Right renal pelvis (tissue), 4 donors: ENCODE measurements around the gene PPP1R36. TPM values are rescaled to one million over a fixed set of nuclear protein-coding genes. Genes with fewer than 3 reads are reported as not detected.
"Not testable (repeated sequence)": the region's sequence is repeated elsewhere in the genome, so short reads cannot be mapped to it uniquely, and the experiment has no call there.

Experiments
- DNase-seq, 4 donors: peaks; one replicate each; pipeline ENCODE4 v3.0.0-alpha.2; 2013; ENCODE audit warnings: low read depth in 4 of 4, low spot score in 3 of 4, missing footprints in 1 of 4
- polyA plus RNA-seq, 4 donors: library from polyadenylated mRNA; unstranded; fragments of 120-200 nt; gene quantifications; one replicate each; pipeline ENCODE4 v1.2.1, GENCODE V29; 2013; ENCODE audit not compliant: insufficient read length in 4 of 4

Gene PPP1R36
- polyA plus RNA-seq, 4 donors = 0.73 to 1.2 (median 0.83) TPM

DNA sequence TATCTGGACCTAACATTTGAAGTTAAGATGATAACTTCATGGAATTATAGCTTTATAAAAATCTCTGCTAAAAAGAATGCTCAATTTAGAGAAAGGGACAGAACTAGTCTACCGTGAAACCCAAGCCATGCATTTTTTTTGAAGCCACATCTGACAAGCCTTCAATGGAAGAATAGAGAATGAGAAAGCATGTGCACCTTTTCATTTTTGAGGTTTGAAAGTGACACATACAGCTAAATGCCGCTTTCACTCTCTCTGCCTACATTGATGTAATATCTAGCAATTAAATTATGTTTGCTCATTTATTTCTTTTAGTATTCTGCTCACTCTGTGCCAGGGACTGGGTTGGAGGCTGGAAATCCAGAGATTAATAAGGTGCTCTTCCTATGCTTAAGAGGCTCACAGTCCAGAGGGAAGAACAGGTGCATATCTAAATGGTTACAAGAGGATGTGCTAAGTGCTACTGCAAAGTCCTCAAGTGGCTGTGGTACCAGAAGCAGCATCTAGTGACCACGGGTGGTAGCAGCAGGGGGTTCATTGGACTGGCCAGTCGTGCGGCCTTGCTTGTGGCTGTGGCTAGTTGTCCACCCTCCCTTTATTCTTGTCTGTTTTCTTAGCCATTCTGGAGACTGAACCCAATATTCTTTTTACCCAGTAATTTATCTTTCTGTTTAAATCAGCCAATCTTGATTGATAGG, 60.4 kb downstream of the PPP1R36 start:
- no peak for DNase-seq

DNA sequence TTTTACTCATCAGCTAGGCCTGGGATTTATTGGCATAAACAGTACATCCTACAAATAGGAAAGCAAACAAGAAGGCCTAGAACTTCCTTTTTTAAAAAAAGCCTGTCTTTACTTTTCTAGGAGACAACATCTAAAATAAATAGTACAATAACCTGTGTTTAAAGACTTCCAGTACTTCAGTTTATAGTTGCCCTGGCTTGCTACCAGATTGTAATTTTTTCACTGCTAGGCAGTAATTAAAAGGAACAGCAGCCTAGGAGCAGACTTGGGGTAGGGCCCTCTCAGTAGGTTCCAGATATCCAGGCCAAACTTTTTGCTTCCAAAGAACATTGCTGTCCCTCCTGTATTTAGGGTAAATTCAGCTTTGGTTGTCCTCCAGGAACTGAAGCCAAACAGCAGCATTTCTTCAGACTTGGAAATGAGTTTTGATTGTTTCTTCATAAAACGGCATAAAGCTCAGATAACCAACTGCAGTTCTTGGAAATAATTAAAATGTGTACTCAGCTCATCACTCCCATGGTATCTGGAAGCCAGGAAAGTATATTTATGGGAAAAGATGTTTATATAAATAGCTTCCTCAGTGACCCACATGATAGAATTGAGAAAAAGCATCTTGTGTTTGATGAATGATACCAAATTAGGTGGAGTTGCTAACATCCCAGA, 61.7 kb downstream of the PPP1R36 start:
- no peak for DNase-seq

DNA sequence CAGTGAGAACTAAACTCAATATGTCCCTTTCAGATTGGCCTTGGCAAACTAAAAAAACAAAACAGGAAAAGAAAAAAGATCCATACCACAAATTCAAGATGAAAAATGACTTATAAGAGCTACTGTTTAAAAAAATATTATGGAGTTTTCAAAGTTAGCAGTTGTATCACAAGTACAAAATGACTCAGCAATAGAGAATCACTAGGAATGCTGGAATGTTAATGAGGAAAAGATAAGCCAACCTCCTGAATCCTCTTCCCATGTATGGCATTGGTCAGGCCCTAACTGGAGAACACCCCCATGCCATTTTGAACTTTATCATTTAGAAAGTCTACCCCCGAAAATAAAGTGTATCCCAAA, 62.2 kb downstream of the PPP1R36 start:
- DNase-seq = no peak

DNA sequence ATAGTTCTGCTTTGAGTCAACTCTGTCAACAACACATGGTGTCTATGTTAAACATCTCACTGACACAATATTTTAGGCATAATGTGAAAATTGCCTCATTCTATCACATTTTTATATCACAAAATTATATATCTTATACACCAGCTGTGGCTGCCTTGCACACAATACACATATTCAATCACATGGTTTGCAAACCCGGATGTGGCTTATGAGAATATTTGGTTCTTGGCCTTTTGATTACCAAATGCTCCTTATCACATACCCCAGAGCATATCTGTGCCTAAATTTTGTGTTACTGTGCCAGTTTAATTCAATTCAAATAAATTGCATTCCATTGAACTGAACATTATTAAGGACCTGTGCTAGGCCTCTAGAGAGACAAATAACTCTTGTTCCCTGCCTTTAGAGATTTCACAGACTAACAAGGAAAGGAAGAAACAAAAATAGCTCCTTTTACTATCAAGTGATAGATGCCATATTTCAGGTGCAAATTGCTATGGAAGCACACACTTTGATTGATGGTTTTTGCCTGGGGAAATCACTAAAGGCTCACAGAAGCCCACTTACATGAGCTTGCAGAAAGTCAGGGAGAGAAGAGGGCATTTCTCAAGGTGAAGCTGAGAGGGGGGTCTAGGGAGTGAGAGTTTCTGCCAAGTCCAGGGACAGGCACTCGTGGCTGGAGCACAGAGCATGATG, 63.4 kb downstream of the PPP1R36 start:
- no peak for DNase-seq

DNA sequence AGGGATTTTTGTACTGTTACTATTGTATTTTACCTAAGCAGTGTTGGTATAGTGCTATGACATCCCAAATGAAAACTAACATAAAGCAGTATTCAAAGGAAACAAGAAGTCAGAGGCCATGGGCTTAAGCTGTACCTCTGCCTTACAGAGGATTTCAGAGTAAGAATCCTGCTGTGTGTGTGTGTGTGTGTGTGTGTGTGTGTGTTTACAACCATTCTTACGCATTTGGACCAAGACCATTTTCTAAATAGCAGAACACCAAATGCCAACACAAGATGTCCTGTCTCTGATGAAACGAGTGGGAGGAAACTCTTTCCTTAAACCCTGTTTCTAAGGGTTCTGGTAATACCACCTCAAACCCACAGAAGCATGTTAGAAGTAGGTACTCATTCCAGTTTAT, 64.4 kb downstream of the PPP1R36 start:
- DNase-seq = no peak

DNA sequence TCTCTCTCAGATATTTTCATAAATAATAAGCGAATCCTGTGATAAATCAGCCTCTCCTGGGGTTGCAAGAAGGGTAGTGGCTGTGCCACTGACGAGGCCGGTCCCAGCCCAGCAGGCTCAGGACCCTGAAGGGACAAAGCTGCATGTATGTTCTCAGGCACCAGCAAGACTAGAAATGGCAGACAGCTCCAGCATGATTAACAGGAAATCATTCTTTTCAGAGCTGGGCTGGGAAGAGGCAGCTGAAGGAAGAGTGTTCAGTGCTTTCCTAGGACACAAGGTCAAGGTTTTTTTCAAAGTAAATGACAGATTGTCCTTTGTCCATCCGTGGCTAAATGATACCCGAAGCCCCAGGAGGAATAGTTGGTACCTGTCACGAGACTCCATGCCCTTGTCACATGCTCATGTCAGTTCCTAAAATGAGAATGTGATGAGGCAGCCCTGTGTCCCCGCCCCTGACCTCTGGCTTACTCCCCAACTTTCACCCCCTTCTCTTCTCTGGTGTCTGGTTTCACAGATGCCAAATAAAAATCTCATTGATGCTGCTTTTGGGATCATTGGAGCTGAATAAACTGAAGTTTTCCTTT, 65.1 kb downstream of the PPP1R36 start:
- no peak for DNase-seq

DNA sequence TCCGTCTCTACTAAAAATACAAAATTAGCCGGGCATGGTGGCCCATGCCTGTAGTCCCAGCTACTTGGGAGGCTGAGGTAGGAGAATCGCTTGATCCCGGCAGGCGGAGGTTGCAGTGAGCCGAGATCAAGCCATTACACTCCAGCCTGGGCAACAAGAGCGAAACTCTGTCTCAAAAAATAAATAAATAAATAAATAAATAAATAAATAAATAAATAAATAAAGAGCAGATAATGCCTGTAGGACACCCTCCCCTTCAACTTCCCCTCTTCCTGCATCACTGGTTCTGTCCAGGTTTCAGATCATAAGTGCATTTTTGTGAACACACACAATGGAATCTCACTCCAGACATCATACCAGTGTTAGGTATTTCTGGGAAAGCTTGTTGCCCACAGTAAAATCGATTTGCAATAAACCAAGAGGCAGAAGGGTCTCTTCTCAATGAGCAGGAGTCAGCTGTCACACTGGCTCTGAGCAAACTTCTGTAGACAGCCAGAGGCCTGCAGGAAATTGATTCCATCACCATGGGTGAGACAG, 68.2 kb downstream of the PPP1R36 start:
- DNase-seq = not testable (repeated sequence)

DNA sequence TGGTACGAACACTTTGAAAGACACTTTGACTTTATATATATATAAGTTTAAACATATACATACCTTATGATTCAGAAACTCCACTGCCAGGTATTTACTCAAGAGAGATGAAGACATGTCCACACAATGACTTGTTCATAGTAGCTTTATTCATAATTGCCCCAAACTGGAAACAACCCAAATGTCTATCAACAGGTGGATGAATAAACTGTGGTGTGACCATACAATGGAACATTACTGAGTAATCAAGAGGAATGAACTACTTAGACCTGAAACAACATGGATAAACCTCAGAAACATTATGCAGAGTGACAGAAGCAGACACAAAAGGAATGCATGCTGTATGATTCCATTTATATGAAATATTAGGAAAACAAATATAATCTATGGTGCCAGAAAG, 71.1 kb downstream of the PPP1R36 start:
- DNase-seq = no peak

DNA sequence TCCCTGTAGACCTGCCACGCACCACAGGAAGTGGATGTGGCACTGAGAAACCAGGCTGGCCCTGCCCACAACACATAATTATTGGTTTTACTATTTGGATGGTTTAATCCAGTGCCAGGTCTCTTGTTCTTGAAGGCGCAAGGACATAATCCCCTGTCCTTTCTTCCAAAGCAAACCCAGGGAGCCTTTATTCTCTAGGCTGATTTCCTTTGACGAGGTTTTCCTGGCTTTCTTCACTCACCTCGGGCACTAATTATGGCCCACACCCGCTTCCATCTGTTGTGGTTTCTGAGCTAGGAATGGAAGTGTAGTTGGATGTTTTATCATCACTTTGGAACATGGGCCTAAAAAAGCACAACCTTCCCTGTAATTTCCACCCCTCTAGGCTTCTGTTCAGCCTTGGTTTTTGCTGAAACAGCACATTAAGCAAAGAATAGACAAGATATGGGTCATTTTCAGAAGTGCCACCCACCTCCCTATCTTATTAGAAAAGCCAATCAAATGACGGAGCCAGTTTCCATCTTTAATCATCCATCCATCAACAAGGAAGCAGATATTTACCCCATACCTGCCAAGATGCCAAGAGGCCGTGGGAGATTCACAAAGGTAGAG, 73.9 kb downstream of the PPP1R36 start:
- no peak for DNase-seq

DNA sequence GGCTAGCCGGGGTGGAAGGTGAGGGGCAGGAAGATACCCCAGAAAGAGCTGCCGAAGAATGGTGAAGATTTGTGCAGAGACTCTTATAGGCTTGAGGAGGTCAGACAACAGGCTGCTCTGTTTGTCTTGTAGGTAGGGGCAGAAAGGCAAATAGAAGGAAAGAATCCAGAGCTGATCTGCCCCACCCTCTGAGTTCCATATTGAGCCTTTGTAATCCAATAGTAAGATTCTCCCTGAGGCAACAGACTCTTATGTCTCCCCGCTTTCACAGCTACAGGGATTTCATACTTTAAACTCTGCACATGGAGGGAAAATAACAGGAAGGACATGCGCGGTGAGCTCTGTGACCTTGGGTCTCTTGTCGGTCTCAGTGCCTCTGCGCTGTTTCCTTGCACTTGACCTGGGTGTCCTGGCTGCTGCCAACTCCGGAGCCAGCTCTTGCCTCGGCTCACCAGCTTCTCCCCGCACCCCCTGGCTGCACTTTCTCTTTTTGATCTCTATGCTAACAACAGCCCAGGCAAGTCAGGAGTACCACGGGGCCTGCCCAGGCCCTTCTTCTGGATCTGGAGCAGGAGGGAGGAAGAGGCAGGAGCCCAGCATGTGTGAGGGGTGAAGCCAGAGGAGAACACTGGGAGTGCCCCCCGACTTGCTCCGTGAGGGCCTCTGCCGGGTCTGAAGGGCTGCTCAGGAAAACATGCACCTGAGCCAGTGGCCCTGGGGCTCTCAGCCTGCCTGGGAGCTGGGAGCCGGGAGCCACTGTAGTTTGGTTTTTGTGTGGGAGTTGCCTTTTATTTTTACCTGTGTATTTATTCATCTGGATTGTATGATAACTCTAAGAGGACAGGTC, 75.8 kb downstream of the PPP1R36 start:
- no peak for DNase-seq

DNA sequence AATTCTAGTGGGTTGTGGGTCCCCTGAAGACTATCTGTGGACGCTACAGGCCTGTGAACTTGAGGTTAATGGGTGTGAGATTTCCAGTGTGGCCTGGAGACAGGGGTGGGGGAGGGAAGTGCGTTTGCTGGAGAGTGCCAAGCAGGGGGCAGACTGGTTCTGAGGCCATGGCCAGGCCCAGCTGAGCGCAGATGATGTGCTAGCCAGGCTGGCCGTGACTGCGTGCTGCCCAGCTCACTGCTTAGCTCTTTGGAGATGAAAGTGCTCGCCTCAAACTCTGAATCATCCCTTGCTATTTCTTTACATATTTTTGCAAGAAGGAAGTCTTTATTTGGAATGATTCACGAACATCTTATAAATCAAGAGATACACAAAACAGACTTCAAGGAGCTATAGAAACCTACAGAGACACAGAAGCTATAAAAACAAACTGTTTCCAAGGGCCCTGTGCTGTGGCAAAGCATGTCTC, 79.2 kb downstream of the PPP1R36 start:
- no peak for DNase-seq

DNA sequence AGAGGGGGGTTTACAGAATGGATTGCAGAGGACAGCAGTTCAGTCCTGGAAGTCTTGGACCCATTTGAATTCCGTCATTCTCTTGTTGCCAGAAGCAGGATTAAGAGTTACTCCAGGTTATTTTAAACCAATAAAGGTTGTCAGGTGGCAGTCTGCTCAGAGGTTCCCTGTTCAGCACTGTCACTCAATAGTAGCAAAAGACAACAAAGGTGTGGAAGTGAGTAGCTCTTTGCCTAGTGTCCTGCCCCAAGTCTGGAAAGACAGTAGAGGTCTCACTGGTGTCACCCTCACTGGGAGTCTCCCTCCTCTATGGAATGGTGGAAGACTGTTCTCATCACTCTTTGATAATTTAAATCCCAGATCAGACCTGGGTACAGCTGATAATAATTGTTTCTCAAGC, 81.0 kb downstream of the PPP1R36 start:
- DNase-seq = no peak

DNA sequence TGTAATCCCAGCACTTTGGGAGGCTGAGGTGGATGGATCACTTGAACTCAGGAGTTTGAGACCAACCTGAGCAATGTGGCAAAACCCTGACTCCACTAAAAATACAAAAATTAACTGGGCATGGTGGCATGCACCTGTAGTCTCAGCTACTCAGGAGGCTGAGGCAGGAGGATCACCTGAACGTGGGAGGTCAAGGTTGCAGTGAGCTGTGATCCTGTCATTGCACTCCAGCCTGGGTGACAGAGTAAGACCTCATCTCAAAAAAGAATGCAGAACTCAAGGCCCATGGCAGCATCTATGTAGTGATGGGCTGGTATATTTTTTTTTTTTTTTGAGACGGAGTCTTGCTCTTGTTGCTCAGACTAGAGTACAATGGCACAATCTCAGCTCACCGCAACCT, 81.5 kb downstream of the PPP1R36 start:
- not testable (repeated sequence) for DNase-seq

DNA sequence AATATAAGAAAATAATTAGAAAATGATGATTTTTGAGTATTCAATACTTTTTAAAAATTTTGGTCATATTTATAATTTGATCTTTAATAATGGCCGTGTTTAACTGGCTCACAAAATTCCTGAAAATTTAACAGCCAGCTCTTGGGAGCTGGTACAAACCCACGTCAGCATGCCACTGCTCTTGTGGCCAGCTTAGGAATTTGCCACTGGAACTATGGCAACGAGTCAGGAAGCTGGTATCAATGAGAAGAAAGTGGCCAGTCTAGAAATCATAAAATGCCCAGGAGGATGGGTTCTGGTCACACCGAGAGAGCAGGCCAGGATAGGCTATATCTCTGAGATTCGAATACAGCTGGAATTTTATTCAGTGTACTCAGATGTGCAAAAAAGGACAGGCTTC, 82.3 kb downstream of the PPP1R36 start:
- no peak for DNase-seq

DNA sequence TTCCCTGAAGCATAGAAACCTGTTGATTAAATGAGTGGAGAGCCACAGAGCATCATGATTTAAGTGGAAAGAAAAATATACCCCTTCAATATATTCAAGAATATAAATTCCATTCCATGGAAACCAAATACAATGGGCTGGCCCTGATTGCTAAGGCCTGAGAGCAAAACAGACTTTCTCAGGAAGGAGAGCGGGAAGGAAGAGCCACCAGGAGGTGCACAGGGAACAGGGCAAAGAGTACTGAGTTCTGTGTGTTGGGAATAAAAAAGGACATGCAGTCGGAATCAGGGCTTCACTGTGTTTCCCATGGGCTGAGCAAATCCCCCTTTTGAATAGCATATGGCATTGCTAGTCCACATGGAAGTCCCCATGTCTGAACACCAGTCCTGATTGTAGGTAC, 84.8 kb downstream of the PPP1R36 start:
- DNase-seq = no peak

DNA sequence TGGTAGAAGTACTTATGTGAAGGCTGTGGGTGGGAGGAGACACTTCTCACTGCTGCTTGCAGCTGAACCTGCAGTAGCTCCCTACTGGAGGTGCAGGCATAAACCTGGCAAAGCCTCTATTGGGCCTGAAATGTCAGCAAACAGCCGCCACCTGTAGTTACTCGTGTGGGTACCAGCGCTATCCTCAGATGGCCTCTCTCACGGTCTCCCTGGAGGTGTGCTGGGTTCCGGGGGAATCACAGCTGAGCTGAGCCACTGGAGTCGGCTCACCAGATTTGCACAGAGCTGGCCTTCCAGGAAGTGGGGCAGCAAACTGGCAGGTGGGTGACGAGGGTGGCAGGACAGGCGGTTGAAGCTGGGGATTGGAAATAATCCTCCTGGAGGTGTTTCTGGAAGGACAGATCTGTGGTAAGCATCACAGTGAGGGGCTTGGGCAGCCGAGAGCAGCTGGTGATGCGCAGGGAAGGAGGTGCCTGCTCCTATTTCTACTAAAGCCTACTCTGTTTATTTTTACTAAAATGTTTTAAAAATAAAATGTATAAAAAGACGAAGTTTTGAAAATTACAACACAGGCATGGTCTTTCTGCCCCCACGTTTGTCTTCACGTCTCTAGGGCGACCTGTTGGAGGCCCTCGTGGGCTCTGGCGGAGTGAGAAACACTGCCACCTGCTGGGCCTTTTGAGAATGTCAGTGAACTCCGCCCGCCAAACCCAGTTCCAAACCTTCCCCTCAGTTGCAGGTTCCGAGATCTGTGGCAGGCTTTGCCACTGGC, 86.6 kb downstream of the PPP1R36 start:
- DNase-seq = peak in 3 of 4 donors; percentile 44 to 53 (median 50)

DNA sequence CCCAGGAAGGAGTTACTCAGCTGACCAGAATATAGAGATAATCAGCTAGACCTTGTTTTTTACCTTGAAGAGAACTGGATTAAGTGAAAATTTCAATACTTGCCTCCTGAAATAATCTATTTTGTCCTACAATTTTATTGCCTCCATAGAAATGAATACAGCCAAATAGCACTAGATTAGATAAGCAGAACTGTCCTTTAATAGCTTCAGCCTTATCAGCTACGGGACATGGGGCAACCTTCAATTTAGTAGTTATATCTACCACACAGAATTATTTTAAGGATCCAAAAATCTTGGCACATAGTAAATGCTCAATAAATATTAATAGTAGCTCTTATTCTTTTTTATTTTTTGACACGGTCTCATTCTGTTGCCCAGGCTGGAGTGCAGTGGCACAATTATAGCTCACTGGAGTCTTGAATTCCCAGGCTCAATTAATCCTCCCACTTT, 87.2 kb downstream of the PPP1R36 start:
- no peak for DNase-seq

DNA sequence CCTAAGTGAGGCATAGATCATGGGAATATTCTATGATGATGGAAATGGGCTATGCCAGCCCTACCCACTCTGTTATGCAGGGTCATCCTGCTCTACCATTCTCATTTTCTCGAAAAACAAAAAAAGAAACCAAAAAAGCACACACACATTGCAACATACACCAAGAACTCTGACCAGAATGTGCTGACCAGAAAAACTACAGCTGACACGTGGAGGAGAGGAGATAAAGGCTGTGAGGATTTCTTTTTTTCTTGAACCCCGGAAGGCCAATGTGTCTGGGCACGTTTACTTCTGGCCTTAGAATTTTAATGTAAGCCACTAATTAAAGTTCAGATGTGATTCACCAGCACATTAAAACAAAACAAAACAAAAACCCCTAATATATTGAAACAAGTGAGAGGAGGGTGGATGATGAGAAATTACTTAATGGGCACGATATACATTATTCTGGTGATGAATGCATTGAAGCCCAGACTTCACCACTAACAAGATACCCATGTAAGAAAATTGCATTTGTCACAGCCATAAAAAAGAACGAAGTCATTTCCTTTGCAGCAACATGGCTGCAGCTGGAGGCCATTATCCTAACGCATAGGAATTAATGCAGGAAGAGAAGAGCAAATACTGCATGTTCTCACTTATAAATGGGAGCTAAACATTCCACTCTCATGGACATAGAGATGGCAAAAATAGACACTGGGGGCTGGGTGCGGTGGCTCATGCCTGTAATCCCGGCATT, 88.1 kb downstream of the PPP1R36 start:
- DNase-seq = no peak
